Gastrocnemius medialis (tissue), 4 donors: ENCODE results near the gene TMEM272.

Experiments used
- CTCF ChIP-seq, 5 experiments: fragments of 450-650 bp in 3 of 5; fragments of 200-600 bp in 2 of 5; sonication (generic) in 2 of 5; IDR thresholded peaks in 4 of 5; conservative IDR thresholded peaks in 1 of 5; 1 replicate in 4 of 5; 2 replicates in 1 of 5; pipeline ENCODE4 v1.5.1; 2016 to 2019; ENCODE audit warnings: antibody characterized with exemption in 5 of 5, mild to moderate bottlenecking in 3 of 5, moderate library complexity in 3 of 5
- POLR2A ChIP-seq, 2 donors: fragments of 450-650 bp; IDR thresholded peaks; one replicate each; pipeline ENCODE4 v1.6.1; 2017; ENCODE audit warnings: antibody characterized with exemption in 2 of 2, mild to moderate bottlenecking in 2 of 2, moderate library complexity in 2 of 2

- TF ChIP-seq CTCF (IDR thresholded peaks at IDR 0.05 in 4 of 5, conservative IDR thresholded peaks at IDR 0.05 in 1 of 5) (no peak), POLR2A (IDR thresholded peaks at IDR 0.05) (no peak)
Observed at GRCh38 chr13:51781246-51782022, 63.5 kb downstream of the TMEM272 start.
